Ureter (tissue), 1 donor: Measurements from ENCODE around the gene ANK3. TPM values are rescaled to one million over a fixed set of nuclear protein-coding genes. Genes with fewer than 3 reads are reported as not detected.

ENCODE experiments used
- DNase-seq: peaks from one replicate; pipeline ENCODE4 v3.0.0-alpha.2; 2020; ENCODE audit warnings: low spot score
- total RNA-seq: library from RNA; stranded (reverse); gene quantifications from one replicate; pipeline ENCODE4 v1.2.4, GENCODE V29; 2023
- donor health status: DM: yes; HTN: yes; CAD: no.

The ANK3 gene
- total RNA-seq, 1 donor from 2014 or later: 86.0 TPM

GRCh38 chr10:60281792-60282353, 107.8 kb downstream of the ANK3 start:
- no peak for DNase-seq

GRCh38 chr10:60281331-60281730, 108.3 kb downstream of the ANK3 start:
- DNase-seq: no peak

GRCh38 chr10:60280475-60280874, 109.2 kb downstream of the ANK3 start:
- DNase-seq: no peak

- no peak for DNase-seq
These were observed 112.0 kb downstream of the ANK3 start for GRCh38 chr10:60277656-60278055.

GRCh38 chr10:60276232-60276631, 113.4 kb downstream of the ANK3 start:
- DNase-seq: no peak

- DNase-seq: no peak
These were observed 118.2 kb downstream of the ANK3 start for GRCh38 chr10:60271319-60272040.

GRCh38 chr10:60270426-60270825, 119.2 kb downstream of the ANK3 start:
- DNase-seq: no peak

- DNase-seq: no peak
These were observed 121.9 kb downstream of the ANK3 start for GRCh38 chr10:60267802-60268201.

GRCh38 chr10:60266513-60266912, 123.2 kb downstream of the ANK3 start:
- DNase-seq: no peak

GRCh38 chr10:60262647-60263126, 127.0 kb downstream of the ANK3 start:
- no peak for DNase-seq

- no peak for DNase-seq
These were observed 129.4 kb downstream of the ANK3 start for GRCh38 chr10:60260321-60260720.

- no peak for DNase-seq
These were observed 131.3 kb downstream of the ANK3 start for GRCh38 chr10:60258429-60258797.

- no peak for DNase-seq
These were observed 131.8 kb downstream of the ANK3 start for GRCh38 chr10:60257767-60258428.

GRCh38 chr10:60254776-60255175, 134.9 kb downstream of the ANK3 start:
- DNase-seq: no peak

GRCh38 chr10:60253484-60253883, 136.2 kb downstream of the ANK3 start:
- no peak for DNase-seq

- DNase-seq: no peak
These were observed 137.0 kb downstream of the ANK3 start for GRCh38 chr10:60252688-60253087.

GRCh38 chr10:60246382-60246781, 143.3 kb downstream of the ANK3 start:
- DNase-seq: no peak

- DNase-seq: no peak
These were observed 150.4 kb downstream of the ANK3 start for GRCh38 chr10:60239228-60239627.

- DNase-seq: no peak
These were observed 150.9 kb downstream of the ANK3 start for GRCh38 chr10:60238759-60239100.

GRCh38 chr10:60237977-60238758, 151.5 kb downstream of the ANK3 start:
- peak; percentile 44 for DNase-seq

- peak; percentile 46 for DNase-seq
These were observed 152.7 kb downstream of the ANK3 start for GRCh38 chr10:60236869-60237524.

GRCh38 chr10:60235001-60235400, 154.7 kb downstream of the ANK3 start:
- no peak for DNase-seq
